Heart right ventricle (tissue), 16 donors: ENCODE measurements around the gene TSC2. TPM values are rescaled to one million over a fixed set of nuclear protein-coding genes. Genes with fewer than 3 reads are reported as not detected.

ENCODE experiments used
- ATAC-seq, 8 donors: fragments of 200-7000 bp; cut with Tn5 transposase; one replicate each; pipeline ENCODE4 v1.9.1; 2020; ENCODE audit warnings: mild to moderate bottlenecking in 8 of 8, moderate library complexity in 8 of 8, moderate number of reproducible peaks in 1 of 8
- DNase-seq, 2 donors: peaks; one replicate each; pipeline ENCODE4 v3.0.0-alpha.2; 2020
- H3K27ac ChIP-seq, 10 donors: fragments of 200-600 bp; sonication (generic) in 2 of 10; one replicate each; pipeline versions ENCODE4 v1.5.0 to v1.8.0; 2020 to 2022; ENCODE audit warnings: mild to moderate bottlenecking in 3 of 10
- H3K27me3 ChIP-seq, 7 donors: fragments of 200-600 bp; one replicate each; pipeline ENCODE4 v1.8.0; 2021 to 2022; ENCODE audit warnings: mild to moderate bottlenecking in 2 of 7
- H3K36me3 ChIP-seq, 9 donors: fragments of 200-600 bp; sonication (generic) in 1 of 9; one replicate each; pipeline versions ENCODE4 v1.5.0 to v1.8.0; 2020 to 2022; ENCODE audit warnings: mild to moderate bottlenecking in 2 of 9
- H3K4me1 ChIP-seq, 9 donors: fragments of 200-600 bp; sonication (generic) in 1 of 9; one replicate each; pipeline versions ENCODE4 v1.5.0 to v1.8.0; 2020 to 2022; ENCODE audit warnings: mild to moderate bottlenecking in 4 of 9
- H3K4me3 ChIP-seq, 10 donors: fragments of 200-600 bp; sonication (generic) in 2 of 10; one replicate each; pipeline versions ENCODE4 v1.5.0 to v1.8.0; 2020 to 2022; ENCODE audit warnings: mild to moderate bottlenecking in 7 of 10, moderate library complexity in 2 of 10
- H3K9me3 ChIP-seq, 11 donors: fragments of 200-600 bp in 10 of 11; sonication (generic) in 2 of 11; one replicate each; pipeline versions ENCODE4 v1.5.0 to v1.8.0; 2013 to 2022; ENCODE audit warnings: mild to moderate bottlenecking in 2 of 11, control low read depth in 1 of 11, moderate library complexity in 1 of 11
- WGBS, 2 donors: extraction: QIAGEN DNeasy Blood & Tissue Kit; methylation state at CpG; one replicate each; pipeline ENCODE4 v1.1.7; 2013; ENCODE audit warnings: inconsistent platforms in 1 of 2; 5-methylcytosine and 5-hydroxymethylcytosine counted together
- intact Hi-C, 10 donors: fragments of 100-400 bp; cut with DNase I; formaldehyde crosslinking; loops; one replicate each; pipeline versions ENCODE4 v1.11.1 to v1.14.2; 2022
- polyA plus RNA-seq, 2 donors: library from polyadenylated mRNA; stranded (reverse); fragments of 200-250 nt; gene quantifications; one replicate each; pipeline ENCODE4 v1.2.3, GENCODE V29; 2013
- total RNA-seq, 10 donors: library from RNA; stranded (reverse); fragmentation: NEBNext Ultra II Directional in 3 of 10; extraction: Animal tissue kit (Norgen Biotek cat#: 25700) in 3 of 10; gene quantifications; one replicate each; pipeline versions ENCODE4 v1.2.1 to v1.2.4, GENCODE V29; 2021 to 2023
- TF ChIP-seq, protein P1 (sequence below), 9 donors: fragments of 200-600 bp; sonication (generic) in 2 of 9; IDR thresholded peaks; one replicate each; pipeline versions ENCODE4 v1.5.0 to v1.8.0; 2021 to 2022; ENCODE audit warnings: antibody characterized with exemption in 9 of 9, mild to moderate bottlenecking in 5 of 9, moderate library complexity in 1 of 9
- donor health status: Arrhythmogenic right ventricular cardiomyopathy.
- donor health status: ischemic (EF 13 %, LVEDD 7.1; RV severe dilation, severe dysfunction).
- donor health status: healthy with polysubstance abuse.
- donor health status: DM: no; HTN: yes; CAD: no.
- donor health status: DM: no; HTN: no; CAD: no.
- donor health status: ischemic (EF 25% LVEDD 6.9; RV normal size, moderate dysfunction).
- donor health status: ischemic (EF 25% LVEDD 5.7; RV mildly dilated, moderate dysfunction).
- donor health status: healthy.
- donor health status: DM: yes; HTN: yes; CAD: no.
- donor health status: Ischemic cardiomyopathy.
- donor health status: ischemic (EF 35%, LVEDD 5.7; RV mildly dilated, moderate dysfunction).
- donor health status: nonischemic (EF 11% LVEDD 7.7; RV severe dilation, severe dysfunction).
- donor health status: DM: yes; HTN: yes; CAD: no.
- donor health status: PGD.
- donor health status: ischemic (EF 29% LVEDD 5.4; RV normal size, mild dysfunction).
- donor health status: nonischemic (EF 23%, LVEDD 6.1; RV moderate dilation, normal function).

The TSC2 gene
- total and polyA plus RNA-seq, 12 donors, result 28.8 to 87.0 (median 71.5) TPM

DNA sequence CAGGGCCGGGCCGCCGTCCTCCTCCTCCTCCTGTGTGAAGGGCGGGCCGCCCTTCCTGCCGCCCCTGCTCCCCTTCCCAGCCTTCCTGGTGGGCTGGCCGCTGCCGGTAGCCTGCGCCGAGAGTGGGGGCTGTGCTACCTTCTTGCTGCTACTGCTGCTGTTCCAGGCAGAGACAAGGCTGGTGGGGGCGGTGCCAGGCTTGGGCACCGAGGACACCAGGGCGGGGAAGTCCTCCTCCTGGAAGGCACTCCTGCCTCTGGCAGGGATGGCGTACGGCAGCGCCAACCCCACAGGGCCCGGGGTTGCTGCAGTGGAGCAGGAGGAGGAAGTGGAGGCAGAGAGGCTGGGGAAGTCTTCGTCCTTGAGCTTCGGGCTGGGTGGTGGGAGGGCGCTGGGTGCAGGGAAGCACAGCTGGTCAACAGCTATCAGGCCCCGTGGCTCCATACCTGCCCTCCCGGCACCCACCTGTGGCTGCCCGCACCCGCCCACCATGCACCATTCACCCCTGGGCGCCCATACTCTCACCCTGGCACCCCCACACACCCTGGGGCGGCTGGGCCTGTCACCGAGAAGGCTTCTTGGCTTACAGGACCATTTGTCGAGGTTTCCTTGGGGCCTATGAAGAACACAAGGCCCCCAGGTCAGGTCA is 47.8 kb upstream of the TSC2 start:
- DNase-seq, result no peak
- no peak for ATAC-seq
- H3K4me1 ChIP-seq, result peaks cover 11 to 25% (median 15%) of the 10 kb centered on the region in 9 donors

DNA sequence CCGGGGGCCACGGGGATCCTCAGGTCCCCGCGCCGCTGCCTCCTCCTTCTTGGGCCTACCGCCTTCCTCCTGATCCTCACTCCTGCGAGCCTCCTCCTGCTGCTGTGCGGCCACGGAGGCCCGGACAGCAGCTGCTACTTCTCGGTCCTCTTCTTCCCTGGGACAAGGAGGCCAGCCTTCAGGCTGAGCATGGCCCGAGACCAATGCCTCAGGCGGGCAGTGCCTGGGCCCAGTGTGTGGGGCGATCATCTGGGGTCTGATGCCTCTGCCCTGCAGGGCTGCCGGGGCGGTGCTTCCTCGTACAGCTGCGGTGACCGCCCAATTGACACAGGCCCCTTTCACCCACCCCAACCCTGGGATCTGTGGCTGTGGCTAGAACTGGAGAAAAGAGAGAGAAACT is 46.8 kb upstream of the TSC2 start:
- Histone ChIP-seq H3K27ac (no peak overlapping the region), H3K4me1 (peaks cover 14 to 36% (median 23%) of the 10 kb centered on the region in 9 donors), H3K27me3 (no peaks in the 10 kb centered on the region), H3K9me3 (no peaks in the 10 kb centered on the region), H3K36me3 (peaks cover 16 to 78% (median 63%) of the 10 kb centered on the region in 9 donors), H3K4me3 (no peak overlapping the region)
- intact Hi-C loops, result loop anchor here in 2 of 10 donors (5.0 to 10.0 kb wide), 2 partner anchors 141 to 144 kb away; partner anchors contain the start of gene RAB26 (in 1 of the 2)
- ATAC-seq (no peak), DNase-seq (no peak)
- WGBS, 2 donors, result 95 to 96% methylated on average over 19 of the region's 19 CpGs
- TF ChIP-seq, protein P1, sequence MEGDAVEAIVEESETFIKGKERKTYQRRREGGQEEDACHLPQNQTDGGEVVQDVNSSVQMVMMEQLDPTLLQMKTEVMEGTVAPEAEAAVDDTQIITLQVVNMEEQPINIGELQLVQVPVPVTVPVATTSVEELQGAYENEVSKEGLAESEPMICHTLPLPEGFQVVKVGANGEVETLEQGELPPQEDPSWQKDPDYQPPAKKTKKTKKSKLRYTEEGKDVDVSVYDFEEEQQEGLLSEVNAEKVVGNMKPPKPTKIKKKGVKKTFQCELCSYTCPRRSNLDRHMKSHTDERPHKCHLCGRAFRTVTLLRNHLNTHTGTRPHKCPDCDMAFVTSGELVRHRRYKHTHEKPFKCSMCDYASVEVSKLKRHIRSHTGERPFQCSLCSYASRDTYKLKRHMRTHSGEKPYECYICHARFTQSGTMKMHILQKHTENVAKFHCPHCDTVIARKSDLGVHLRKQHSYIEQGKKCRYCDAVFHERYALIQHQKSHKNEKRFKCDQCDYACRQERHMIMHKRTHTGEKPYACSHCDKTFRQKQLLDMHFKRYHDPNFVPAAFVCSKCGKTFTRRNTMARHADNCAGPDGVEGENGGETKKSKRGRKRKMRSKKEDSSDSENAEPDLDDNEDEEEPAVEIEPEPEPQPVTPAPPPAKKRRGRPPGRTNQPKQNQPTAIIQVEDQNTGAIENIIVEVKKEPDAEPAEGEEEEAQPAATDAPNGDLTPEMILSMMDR (IDR thresholded peaks at IDR 0.05), result no peak

More for the DNA sequence above, 47.8 kb upstream of the TSC2 start:
- intact Hi-C loops, result loop anchor here in 2 of 10 donors (5.0 to 10.0 kb wide), 2 partner anchors 142 to 145 kb away; partner anchors contain the start of gene RAB26 (in 1 of the 2)
- no peaks in the 10 kb centered on the region for H3K9me3 ChIP-seq
- 86 to 89% methylated on average over 27 to 28 of the region's 28 CpGs for WGBS, 2 donors
- TF ChIP-seq, protein P1 (IDR thresholded peaks at IDR 0.05), result no peak
- no peaks in the 10 kb centered on the region for H3K27me3 ChIP-seq
- H3K36me3 ChIP-seq, result peaks cover 16 to 75% (median 63%) of the 10 kb centered on the region in 9 donors
- no peak overlapping the region for H3K4me3 ChIP-seq
- no peak overlapping the region for H3K27ac ChIP-seq

DNA sequence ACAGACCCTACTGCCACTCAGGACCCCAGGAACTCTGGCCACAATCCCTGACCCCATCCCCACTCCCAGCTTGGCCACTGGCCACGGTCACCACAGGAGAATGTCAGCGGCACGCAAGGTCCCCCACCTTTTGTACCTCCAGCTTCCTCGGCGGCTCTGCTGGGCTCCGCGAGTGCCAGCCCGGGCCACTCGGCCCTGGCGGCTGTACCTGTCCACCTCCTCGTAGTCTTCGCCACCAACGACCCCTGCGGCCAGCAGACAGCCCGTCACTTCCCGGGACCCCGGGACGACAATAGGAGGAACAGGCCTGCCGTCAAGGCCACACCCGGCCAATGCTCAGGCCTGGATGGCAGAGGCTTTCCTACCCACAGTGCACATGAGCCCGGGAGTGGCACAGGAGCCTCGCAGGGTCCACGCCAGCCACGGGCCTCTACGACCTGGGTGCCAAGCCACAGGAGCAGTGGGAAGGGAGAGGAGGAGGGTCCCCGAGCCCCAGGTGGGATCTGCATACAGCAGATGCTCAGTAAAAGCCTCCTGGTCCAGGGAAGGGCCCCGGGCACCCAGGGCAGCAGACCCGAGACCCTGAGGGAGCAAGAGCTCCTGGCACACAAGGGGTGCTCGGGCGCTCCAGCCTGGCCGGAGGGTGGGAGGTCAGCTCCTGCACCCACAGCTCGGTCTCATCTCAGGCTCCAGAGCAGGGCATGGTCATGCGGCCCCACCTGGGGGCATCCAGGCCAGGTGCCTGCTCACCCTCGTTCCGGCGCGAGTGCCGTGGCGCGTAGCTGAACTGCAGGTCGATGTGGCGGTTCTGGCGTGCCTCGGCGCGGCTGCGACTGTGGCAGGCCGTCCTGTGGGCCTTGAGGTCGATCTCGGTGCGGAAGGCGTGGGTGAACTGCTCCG is 46.1 kb upstream of the TSC2 start:
- no peak for DNase-seq
- intact Hi-C loops, result loop anchor here in 2 of 10 donors (5.0 to 10.0 kb wide), 2 partner anchors 141 to 143 kb away; partner anchors contain the start of gene RAB26 (in 1 of the 2)

More for the DNA sequence above, 46.1 kb upstream of the TSC2 start:
- Histone ChIP-seq H3K4me1 (peaks cover 14 to 40% (median 25%) of the 10 kb centered on the region in 9 donors), H3K36me3 (peaks cover 16 to 74% (median 62%) of the 10 kb centered on the region in 9 donors), H3K27ac (no peak overlapping the region), H3K27me3 (no peaks in the 10 kb centered on the region), H3K4me3 (no peak overlapping the region), H3K9me3 (no peaks in the 10 kb centered on the region)
- TF ChIP-seq, protein P1 (IDR thresholded peaks at IDR 0.05), result no peak
- no peak for ATAC-seq
- WGBS, 2 donors, result 95% methylated on average over 53 of the region's 53 CpGs
